HL-60 (cell line): ENCODE measurements around the gene CNTNAP2.

Experiments
- GABPA ChIP-seq: IDR thresholded peaks from 2 replicates; pipeline ENCODE4 v1.6.1; 2012; ENCODE audit warnings: low read depth
- TF ChIP-seq, protein P1 (sequence below): IDR thresholded peaks from one replicate; pipeline ENCODE4 v1.5.1; 2011; ENCODE audit warnings: low read length, control low read depth, inconsistent platforms; ENCODE audit not compliant: insufficient read depth
- TF ChIP-seq, protein P2 (sequence below): IDR thresholded peaks from 2 replicates; pipeline ENCODE4 v1.6.1; 2012; ENCODE audit warnings: low read depth; ENCODE audit not compliant: insufficient replicate concordance

DNA sequence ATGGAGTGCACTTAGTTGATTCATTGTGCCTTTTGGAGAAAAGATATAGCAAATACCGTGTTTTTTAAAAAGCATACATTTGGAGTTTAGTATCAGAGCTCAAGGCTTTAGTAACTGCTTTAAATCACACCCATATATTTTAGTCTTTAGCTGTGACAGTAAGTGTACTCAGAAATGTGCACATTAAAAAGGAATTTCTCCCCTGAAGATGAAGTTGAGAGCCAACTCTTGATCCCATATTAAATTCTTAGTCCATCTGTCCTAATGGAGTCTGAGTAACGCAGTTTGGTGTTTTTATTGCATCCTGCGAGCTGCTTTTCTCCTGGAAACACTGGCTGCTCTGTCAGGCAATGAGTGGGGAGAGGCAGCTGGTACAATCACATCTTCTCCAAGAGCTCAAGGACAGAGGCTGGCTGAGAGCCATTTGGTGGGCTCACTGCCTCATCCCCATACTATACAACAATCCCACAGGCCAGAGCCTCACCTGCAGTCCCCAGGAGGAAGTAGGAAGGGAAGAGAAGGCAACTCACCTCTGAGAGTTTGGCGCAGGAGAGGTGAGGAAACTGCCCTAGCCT lies 2000.3 kb downstream of the CNTNAP2 start:
- no peak for TF ChIP-seq GABPA
- TF ChIP-seq, protein P1, sequence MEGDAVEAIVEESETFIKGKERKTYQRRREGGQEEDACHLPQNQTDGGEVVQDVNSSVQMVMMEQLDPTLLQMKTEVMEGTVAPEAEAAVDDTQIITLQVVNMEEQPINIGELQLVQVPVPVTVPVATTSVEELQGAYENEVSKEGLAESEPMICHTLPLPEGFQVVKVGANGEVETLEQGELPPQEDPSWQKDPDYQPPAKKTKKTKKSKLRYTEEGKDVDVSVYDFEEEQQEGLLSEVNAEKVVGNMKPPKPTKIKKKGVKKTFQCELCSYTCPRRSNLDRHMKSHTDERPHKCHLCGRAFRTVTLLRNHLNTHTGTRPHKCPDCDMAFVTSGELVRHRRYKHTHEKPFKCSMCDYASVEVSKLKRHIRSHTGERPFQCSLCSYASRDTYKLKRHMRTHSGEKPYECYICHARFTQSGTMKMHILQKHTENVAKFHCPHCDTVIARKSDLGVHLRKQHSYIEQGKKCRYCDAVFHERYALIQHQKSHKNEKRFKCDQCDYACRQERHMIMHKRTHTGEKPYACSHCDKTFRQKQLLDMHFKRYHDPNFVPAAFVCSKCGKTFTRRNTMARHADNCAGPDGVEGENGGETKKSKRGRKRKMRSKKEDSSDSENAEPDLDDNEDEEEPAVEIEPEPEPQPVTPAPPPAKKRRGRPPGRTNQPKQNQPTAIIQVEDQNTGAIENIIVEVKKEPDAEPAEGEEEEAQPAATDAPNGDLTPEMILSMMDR, result no peak
- TF ChIP-seq, protein P2, sequence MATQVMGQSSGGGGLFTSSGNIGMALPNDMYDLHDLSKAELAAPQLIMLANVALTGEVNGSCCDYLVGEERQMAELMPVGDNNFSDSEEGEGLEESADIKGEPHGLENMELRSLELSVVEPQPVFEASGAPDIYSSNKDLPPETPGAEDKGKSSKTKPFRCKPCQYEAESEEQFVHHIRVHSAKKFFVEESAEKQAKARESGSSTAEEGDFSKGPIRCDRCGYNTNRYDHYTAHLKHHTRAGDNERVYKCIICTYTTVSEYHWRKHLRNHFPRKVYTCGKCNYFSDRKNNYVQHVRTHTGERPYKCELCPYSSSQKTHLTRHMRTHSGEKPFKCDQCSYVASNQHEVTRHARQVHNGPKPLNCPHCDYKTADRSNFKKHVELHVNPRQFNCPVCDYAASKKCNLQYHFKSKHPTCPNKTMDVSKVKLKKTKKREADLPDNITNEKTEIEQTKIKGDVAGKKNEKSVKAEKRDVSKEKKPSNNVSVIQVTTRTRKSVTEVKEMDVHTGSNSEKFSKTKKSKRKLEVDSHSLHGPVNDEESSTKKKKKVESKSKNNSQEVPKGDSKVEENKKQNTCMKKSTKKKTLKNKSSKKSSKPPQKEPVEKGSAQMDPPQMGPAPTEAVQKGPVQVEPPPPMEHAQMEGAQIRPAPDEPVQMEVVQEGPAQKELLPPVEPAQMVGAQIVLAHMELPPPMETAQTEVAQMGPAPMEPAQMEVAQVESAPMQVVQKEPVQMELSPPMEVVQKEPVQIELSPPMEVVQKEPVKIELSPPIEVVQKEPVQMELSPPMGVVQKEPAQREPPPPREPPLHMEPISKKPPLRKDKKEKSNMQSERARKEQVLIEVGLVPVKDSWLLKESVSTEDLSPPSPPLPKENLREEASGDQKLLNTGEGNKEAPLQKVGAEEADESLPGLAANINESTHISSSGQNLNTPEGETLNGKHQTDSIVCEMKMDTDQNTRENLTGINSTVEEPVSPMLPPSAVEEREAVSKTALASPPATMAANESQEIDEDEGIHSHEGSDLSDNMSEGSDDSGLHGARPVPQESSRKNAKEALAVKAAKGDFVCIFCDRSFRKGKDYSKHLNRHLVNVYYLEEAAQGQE, result no peak
